Liver (tissue), 9 donors: ENCODE data around the gene SOCS2. TPM values are rescaled to one million over a fixed set of nuclear protein-coding genes. Genes with fewer than 3 reads are reported as not detected.

Experiments used
- DNase-seq: peaks from one replicate; pipeline ENCODE4 v3.0.0-alpha.2; 2017; ENCODE audit warnings: low spot score
- H3K27ac ChIP-seq, 2 donors: one replicate each; pipeline ENCODE4 v1.7.0; 2013; ENCODE audit warnings: inconsistent platforms in 2 of 2, low read length in 2 of 2, control low read depth in 1 of 2, low read depth in 1 of 2, mild to moderate bottlenecking in 1 of 2
- H3K27me3 ChIP-seq, 4 donors: one replicate each; pipeline versions ENCODE4 v1.6.1 to v1.7.0; 2013; ENCODE audit warnings: low read length in 3 of 4, inconsistent platforms in 1 of 4, mild to moderate bottlenecking in 1 of 4, moderate library complexity in 1 of 4; ENCODE audit not compliant: control insufficient read depth in 4 of 4, insufficient read depth in 4 of 4
- H3K36me3 ChIP-seq, 4 donors: one replicate each; pipeline versions ENCODE4 v1.6.1 to v1.7.0; 2013; ENCODE audit warnings: low read length in 3 of 4, mild to moderate bottlenecking in 3 of 4, low read depth in 1 of 4, moderate library complexity in 1 of 4; ENCODE audit not compliant: control insufficient read depth in 4 of 4, insufficient read depth in 3 of 4
- H3K4me1 ChIP-seq, 4 donors: one replicate each; pipeline versions ENCODE4 v1.6.1 to v1.7.0; 2013; ENCODE audit warnings: low read length in 3 of 4, mild to moderate bottlenecking in 3 of 4, moderate library complexity in 1 of 4; ENCODE audit not compliant: control insufficient read depth in 4 of 4, insufficient read depth in 4 of 4
- H3K4me3 ChIP-seq, 3 donors: one replicate each; pipeline versions ENCODE4 v1.6.1 to v1.7.0; 2013; ENCODE audit warnings: low read length in 3 of 3, control low read depth in 1 of 3, low read depth in 1 of 3, mild to moderate bottlenecking in 1 of 3
- H3K9ac ChIP-seq, 2 donors: one replicate each; pipeline ENCODE4 v1.7.0; 2013; ENCODE audit warnings: low read length in 2 of 2, mild to moderate bottlenecking in 2 of 2, moderate library complexity in 2 of 2, control low read depth in 1 of 2, low read depth in 1 of 2
- H3K9me3 ChIP-seq, 4 donors: one replicate each; pipeline versions ENCODE4 v1.6.1 to v1.7.0; 2013; ENCODE audit warnings: low read length in 3 of 4; ENCODE audit not compliant: control insufficient read depth in 4 of 4
- ATF3 ChIP-seq: IDR thresholded peaks from 2 replicates; pipeline ENCODE4 v1.6.1; 2016; ENCODE audit warnings: antibody characterized with exemption
- FOXA1 ChIP-seq: IDR thresholded peaks from 2 replicates; pipeline ENCODE4 v1.6.1; 2016; ENCODE audit warnings: antibody characterized with exemption
- FOXA2 ChIP-seq: IDR thresholded peaks from 2 replicates; pipeline ENCODE4 v1.6.1; 2016; ENCODE audit warnings: antibody characterized with exemption
- HNF4A ChIP-seq, 2 donors: conservative IDR thresholded peaks; 2 replicates each; pipeline ENCODE4 v1.6.1; 2016; ENCODE audit warnings: antibody characterized with exemption in 2 of 2, mild to moderate bottlenecking in 2 of 2
- JUND ChIP-seq, 2 donors: IDR thresholded peaks; 2 replicates each; pipeline ENCODE4 v1.6.1; 2016; ENCODE audit warnings: antibody characterized with exemption in 2 of 2
- NR2F2 ChIP-seq: IDR thresholded peaks from 2 replicates; pipeline ENCODE4 v1.6.1; 2016; ENCODE audit warnings: antibody characterized with exemption
- RAD21 ChIP-seq, 2 donors: IDR thresholded peaks; 2 replicates each; pipeline ENCODE4 v1.6.1; 2016; ENCODE audit warnings: antibody characterized with exemption in 2 of 2, mild to moderate bottlenecking in 2 of 2
- REST ChIP-seq: IDR thresholded peaks from 2 replicates; pipeline ENCODE4 v1.6.1; 2016; ENCODE audit warnings: antibody characterized with exemption, mild to moderate bottlenecking
- RXRA ChIP-seq, 2 donors: IDR thresholded peaks; 2 replicates each; pipeline ENCODE4 v1.6.1; 2017 to 2018; ENCODE audit warnings: antibody characterized with exemption in 2 of 2, mild to moderate bottlenecking in 1 of 2
- TAF1 ChIP-seq: conservative IDR thresholded peaks from 2 replicates; pipeline ENCODE4 v1.6.1; 2016; ENCODE audit warnings: antibody characterized with exemption, mild to moderate bottlenecking
- YY1 ChIP-seq: IDR thresholded peaks from 2 replicates; pipeline ENCODE4 v1.6.1; 2016; ENCODE audit warnings: antibody characterized with exemption, mild to moderate bottlenecking
- WGBS: extraction: QIAGEN DNeasy Blood & Tissue Kit; methylation state at CpG from one replicate; pipeline ENCODE4 v1.1.7; 2013; 5-methylcytosine and 5-hydroxymethylcytosine counted together
- polyA plus RNA-seq, 2 donors: library from polyadenylated mRNA; stranded (reverse) in 1 of 2; unstranded in 1 of 2; fragments of 200-250 nt in 1 of 2; fragments of >200 nt in 1 of 2; fragmentation: Nextera tagmentation in 1 of 2; extraction: Ambion mirVana in 1 of 2; gene quantifications; one replicate each; pipeline versions ENCODE4 v1.2.1 to v1.2.3, GENCODE V29; 2013 to 2015
- total RNA-seq, 2 donors: library from RNA; depleted of rRNA; stranded (reverse); fragments of >200 nt; gene quantifications; one replicate each; pipeline ENCODE4 v1.2.3, GENCODE V29; 2014
- TF ChIP-seq, protein P1 (sequence below): fragments of 150-350 bp; IDR thresholded peaks from 2 replicates; pipeline ENCODE4 v1.5.1; 2017; ENCODE audit warnings: improper control_type of control experiment, low read depth, low read length; ENCODE audit not compliant: missing input control
- TF ChIP-seq, protein P2 (sequence below): IDR thresholded peaks from 2 replicates; pipeline ENCODE4 v1.6.1; 2016; ENCODE audit warnings: antibody characterized with exemption
- donor health status: healthy.
- donor health status: healthy.
- donor health status: healthy.
- donor health status: healthy.
- donor health status: healthy.

The SOCS2 gene
- total and polyA plus RNA-seq, 4 donors = 7.0 to 66.3 (median 34.4) TPM

DNA sequence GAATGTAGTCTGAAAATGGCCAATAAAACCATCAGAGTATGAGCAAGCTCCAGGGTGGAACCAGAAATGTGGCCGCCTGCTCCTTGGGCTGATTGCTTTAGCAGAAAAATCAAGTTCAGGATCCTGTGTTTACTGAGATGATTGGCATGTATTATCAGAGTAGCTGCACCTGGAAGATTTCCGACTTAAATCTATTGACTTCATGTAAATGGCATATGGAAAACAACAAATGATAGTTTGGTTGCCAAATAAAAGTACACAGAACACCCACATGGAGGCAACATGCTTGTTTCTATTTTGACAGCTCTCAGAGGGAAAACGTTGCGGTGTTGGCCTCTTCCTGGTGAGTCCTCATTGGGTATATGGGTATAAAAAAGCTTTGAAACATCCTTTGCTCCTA, 31.3 kb downstream of the SOCS2 start:
- Histone ChIP-seq H3K4me1 (no peaks in the 10 kb centered on the region), H3K9ac (no peak overlapping the region), H3K4me3 (no peak overlapping the region), H3K9me3 (no peaks in the 10 kb centered on the region), H3K27me3 (no peaks in the 10 kb centered on the region), H3K36me3 (no peaks in the 10 kb centered on the region), H3K27ac (no peak overlapping the region)
- no peak for TF ChIP-seq FOXA2
- TF ChIP-seq, protein P1, sequence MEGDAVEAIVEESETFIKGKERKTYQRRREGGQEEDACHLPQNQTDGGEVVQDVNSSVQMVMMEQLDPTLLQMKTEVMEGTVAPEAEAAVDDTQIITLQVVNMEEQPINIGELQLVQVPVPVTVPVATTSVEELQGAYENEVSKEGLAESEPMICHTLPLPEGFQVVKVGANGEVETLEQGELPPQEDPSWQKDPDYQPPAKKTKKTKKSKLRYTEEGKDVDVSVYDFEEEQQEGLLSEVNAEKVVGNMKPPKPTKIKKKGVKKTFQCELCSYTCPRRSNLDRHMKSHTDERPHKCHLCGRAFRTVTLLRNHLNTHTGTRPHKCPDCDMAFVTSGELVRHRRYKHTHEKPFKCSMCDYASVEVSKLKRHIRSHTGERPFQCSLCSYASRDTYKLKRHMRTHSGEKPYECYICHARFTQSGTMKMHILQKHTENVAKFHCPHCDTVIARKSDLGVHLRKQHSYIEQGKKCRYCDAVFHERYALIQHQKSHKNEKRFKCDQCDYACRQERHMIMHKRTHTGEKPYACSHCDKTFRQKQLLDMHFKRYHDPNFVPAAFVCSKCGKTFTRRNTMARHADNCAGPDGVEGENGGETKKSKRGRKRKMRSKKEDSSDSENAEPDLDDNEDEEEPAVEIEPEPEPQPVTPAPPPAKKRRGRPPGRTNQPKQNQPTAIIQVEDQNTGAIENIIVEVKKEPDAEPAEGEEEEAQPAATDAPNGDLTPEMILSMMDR = no peak
- TF ChIP-seq TAF1 = no peak
- no peak for TF ChIP-seq FOXA1
- no peak for TF ChIP-seq REST
- TF ChIP-seq JUND (IDR thresholded peaks at IDR 0.05) = no peak
- TF ChIP-seq, protein P2, sequence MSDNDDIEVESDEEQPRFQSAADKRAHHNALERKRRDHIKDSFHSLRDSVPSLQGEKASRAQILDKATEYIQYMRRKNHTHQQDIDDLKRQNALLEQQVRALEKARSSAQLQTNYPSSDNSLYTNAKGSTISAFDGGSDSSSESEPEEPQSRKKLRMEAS = no peak
- DNase-seq = no peak
- 77% methylated on average over 4 of the region's 4 CpGs for WGBS

DNA sequence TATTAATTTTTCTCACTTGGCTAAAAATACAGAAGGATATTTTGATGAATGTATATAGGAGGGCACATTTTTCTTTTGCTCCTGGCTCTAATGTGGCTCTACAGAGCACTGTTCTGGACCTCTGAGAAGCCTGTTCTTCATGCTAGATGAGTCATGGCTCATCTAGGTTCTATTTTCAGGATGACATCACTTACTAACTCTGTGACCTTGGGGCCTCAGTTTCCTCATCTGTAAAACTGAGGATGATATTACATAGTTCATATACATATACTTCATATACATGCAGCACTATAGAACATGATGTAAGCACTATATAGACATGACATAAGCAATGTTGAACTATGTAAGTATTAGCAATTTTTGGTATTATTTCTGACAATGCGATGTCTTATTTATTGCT, 35.8 kb downstream of the SOCS2 start:
- H3K27ac ChIP-seq = no peak overlapping the region
- no peaks in the 10 kb centered on the region for H3K4me1 ChIP-seq
- H3K36me3 ChIP-seq = no peaks in the 10 kb centered on the region
- DNase-seq = no peak
- no peak overlapping the region for H3K4me3 ChIP-seq
- 100% methylated on average over 1 of the region's 1 CpG for WGBS
- H3K27me3 ChIP-seq = no peaks in the 10 kb centered on the region
- no peak overlapping the region for H3K9ac ChIP-seq
- TF ChIP-seq NR2F2 (no peak), HNF4A (conservative IDR thresholded peaks at IDR 0.05) (no peak), ATF3 (no peak), YY1 (no peak), REST (no peak), RAD21 (IDR thresholded peaks at IDR 0.05) (no peak), RXRA (IDR thresholded peaks at IDR 0.05) (no peak), JUND (IDR thresholded peaks at IDR 0.05) (no peak)
- no peaks in the 10 kb centered on the region for H3K9me3 ChIP-seq
